GM19452 (cell line): ENCODE results near the gene OTOG.

ENCODE experiments used
- ATAC-seq: cut with Tn5 transposase; IDR thresholded peaks from one replicate; pipeline ENCODE4 v1.9.1; 2021; ENCODE audit not compliant: unreplicated experiment

The OTOG gene

GRCh38 chr11:17517186-17517585, 29.9 kb upstream of the OTOG start:
- no peak for ATAC-seq

- no peak for ATAC-seq
Measured at GRCh38 chr11:17518366-17518765, 28.7 kb upstream of the OTOG start.

GRCh38 chr11:17519061-17519885, 27.8 kb upstream of the OTOG start:
- ATAC-seq, result no peak

- ATAC-seq, result no peak
Measured at GRCh38 chr11:17521106-17521900, 25.8 kb upstream of the OTOG start.

- no peak for ATAC-seq
Measured at GRCh38 chr11:17522655-17523054, 24.4 kb upstream of the OTOG start.

- ATAC-seq, result no peak
Measured at GRCh38 chr11:17524221-17524620, 22.8 kb upstream of the OTOG start.

GRCh38 chr11:17525570-17525969, 21.5 kb upstream of the OTOG start:
- ATAC-seq, result no peak

- ATAC-seq, result no peak
Measured at GRCh38 chr11:17526326-17526725, 20.7 kb upstream of the OTOG start.

GRCh38 chr11:17526931-17527627, 20.0 kb upstream of the OTOG start:
- no peak for ATAC-seq

- no peak for ATAC-seq
Measured at GRCh38 chr11:17527628-17527995, 19.4 kb upstream of the OTOG start.

- peak; percentile 64 for ATAC-seq
Measured at GRCh38 chr11:17528181-17528691, 18.8 kb upstream of the OTOG start.

GRCh38 chr11:17528906-17529843, 17.9 kb upstream of the OTOG start:
- no peak for ATAC-seq

GRCh38 chr11:17529844-17530185, 17.2 kb upstream of the OTOG start:
- ATAC-seq, result no peak

GRCh38 chr11:17531071-17531600, 15.9 kb upstream of the OTOG start:
- no peak for ATAC-seq

- no peak for ATAC-seq
Measured at GRCh38 chr11:17531636-17532113, 15.4 kb upstream of the OTOG start.

GRCh38 chr11:17532784-17533183, 14.3 kb upstream of the OTOG start:
- ATAC-seq, result no peak

- ATAC-seq, result no peak
Measured at GRCh38 chr11:17533341-17533740, 13.7 kb upstream of the OTOG start.

- ATAC-seq, result no peak
Measured at GRCh38 chr11:17533778-17534415, 13.2 kb upstream of the OTOG start.

- ATAC-seq, result no peak
Measured at GRCh38 chr11:17535488-17535887, 11.6 kb upstream of the OTOG start.

GRCh38 chr11:17537261-17537660, 9.8 kb upstream of the OTOG start:
- no peak for ATAC-seq
